ENCODE data around the gene SAMD4B. TPM values are rescaled to one million over a fixed set of nuclear protein-coding genes. Genes with fewer than 3 reads are reported as not detected.

The SAMD4B gene
- total RNA-seq, 1 experiment from 2014 or later, result 164 TPM

GRCh38 chr19:39319892-39320248 lies 22.4 kb upstream of the SAMD4B start (continued):
- TF ChIP-seq CDX4 (CRISPR knock-in tag; IDR thresholded peaks at IDR 0.05; ENCODE audit: borderline replicate concordance), result no peak
- no peak for TF ChIP-seq CBFB (CRISPR knock-in tag; IDR thresholded peaks at IDR 0.05; ENCODE audit: low read depth)
- no peak for TF ChIP-seq CREM (CRISPR knock-in tag; IDR thresholded peaks at IDR 0.05)
- no peak for TF ChIP-seq ZNF281 (CRISPR knock-in tag; IDR thresholded peaks at IDR 0.05)
- no peak for TF ChIP-seq SMAD4 (CRISPR knock-in tag; IDR thresholded peaks at IDR 0.05)

- Mint-ChIP-seq H3K4me1 (peaks cover 15% of the 10 kb centered on the region), H3K27me3 (ENCODE audit: low read depth) (peaks cover 48% of the 10 kb centered on the region), H3K9me3 (0 out of 2 replicates have a peak, but pooled peaks cover under 1% of the 10 kb centered on the region), H3K36me3 (no peaks in the 10 kb centered on the region), H3K4me3 (peak overlapping the region; percentile 79), H3K27ac (peak overlapping the region; percentile 85; the same call in 1 of the 2 replicates)
- TF ChIP-seq ATF2 (CRISPR knock-in tag; IDR thresholded peaks at IDR 0.05; ENCODE audit: borderline replicate concordance, low read depth) (no peak), KAT7 (CRISPR knock-in tag; IDR thresholded peaks at IDR 0.05; ENCODE audit: borderline replicate concordance) (no peak), ZNF232 (CRISPR knock-in tag; IDR thresholded peaks at IDR 0.05) (no peak), E2F1 (CRISPR knock-in tag; IDR thresholded peaks at IDR 0.05) (no peak), ZNF317 (CRISPR knock-in tag; IDR thresholded peaks at IDR 0.05; ENCODE audit: borderline replicate concordance, low read depth) (no peak), NR1H2 (CRISPR knock-in tag; IDR thresholded peaks at IDR 0.05) (no peak), FOXJ3 (CRISPR knock-in tag; IDR thresholded peaks at IDR 0.05; ENCODE audit: borderline replicate concordance) (no peak), NR3C1 (CRISPR knock-in tag; conservative IDR thresholded peaks at IDR 0.05; ENCODE audit: low read depth) (no peak), IRF1 (CRISPR knock-in tag; IDR thresholded peaks at IDR 0.05) (no peak), ZSCAN18 (CRISPR knock-in tag; IDR thresholded peaks at IDR 0.05) (no peak), TP53 (CRISPR knock-in tag; IDR thresholded peaks at IDR 0.05) (no peak), ZBTB21 (CRISPR knock-in tag; IDR thresholded peaks at IDR 0.05; ENCODE audit: borderline replicate concordance) (no peak), TEAD1 (CRISPR knock-in tag; IDR thresholded peaks at IDR 0.05) (no peak), GRHL2 (CRISPR knock-in tag; IDR thresholded peaks at IDR 0.05; ENCODE audit: insufficient replicate concordance, severe bottlenecking) (no peak)
- ATAC-seq (no peak), DNase-seq (ENCODE audit: low spot score) (no peak)
- ChIA-PET POLR2A (no interaction called here), CTCF (interaction anchor here (0.5 to 1.5 kb wide), 3 partner anchors 11 to 77 kb away, joined by 3 to 7 read pairs (median 4); partner anchors contain the start of genes IFNL3 and IFNL4)
These were observed 20.9 kb upstream of the SAMD4B start for GRCh38 chr19:39321117-39321831.

Measured in WTC11 (cell line).